Measurements from ENCODE around the gene IRF3. TPM values are rescaled to one million over a fixed set of nuclear protein-coding genes. Genes with fewer than 3 reads are reported as not detected.
A peak's percentile ranks its signal among the peaks of the same experiment; 100 is the strongest.

Gene IRF3
- total and polyA plus RNA-seq, 2 of the 4 experiments (the other 2 are of a cell fraction): 39.6 to 65.2 TPM

- TF ChIP-seq RCOR1 (IDR thresholded peaks at IDR 0.05; ENCODE audit: insufficient replicate concordance, low read length) (no peak), BHLHE40 (IDR thresholded peaks at IDR 0.05; ENCODE audit: low read depth, low read length) (no peak), MAZ (IDR thresholded peaks at IDR 0.05; ENCODE audit: borderline replicate concordance, low read depth, low read length) (no peak), CEBPB (IDR thresholded peaks at IDR 0.05; ENCODE audit: low read depth, low read length) (no peak), POLR2A (IDR thresholded peaks at IDR 0.05; ENCODE audit: low read depth, low read length) (no peak), NFE2L2 (IDR thresholded peaks at IDR 0.05; ENCODE audit: low read depth, low read length) (no peak), CHD1 (IDR thresholded peaks at IDR 0.05; ENCODE audit: low read depth, low read length) (no peak)
- no peak for DNase-seq
- dilution Hi-C loops (cut with HindIII; ENCODE audit: low sequenced_read_pairs, unreplicated experiment) (no loop called here), in situ Hi-C loops (cut with MboI; ENCODE audit: low sequenced_read_pairs) (loop anchor here (10.0 kb wide), 1 partner anchor 175 kb away; the partner anchor contains the start of gene PTOV1), intact Hi-C loops (cut with micrococcal nuclease) (loop anchor here (5.0 kb wide), 2 partner anchors 88 to 108 kb away; partner anchors contain the start of gene PRR12)
- peaks cover 3% of the 10 kb centered on the region; the same call in 1 of the 2 replicates for H3K9me1 ChIP-seq (ENCODE audit: insufficient read depth, low read length)
- H3K9me3 ChIP-seq (ENCODE audit: control insufficient read depth, insufficient read depth, low read length): no peaks in the 10 kb centered on the region
- H2AFZ ChIP-seq (replicated peaks; ENCODE audit: low read length, poor library complexity): no peak overlapping the region
- BruUV-seq (replicated peaks): no TSS peak
- H4K91ac ChIP-seq (ENCODE audit: insufficient read depth, low read depth, low read length): 0 out of 2 replicates have a peak overlapping the region, but pooled peaks have one; percentile 31
- peak overlapping the region; percentile 9 for H3K27ac ChIP-seq (ENCODE audit: insufficient read depth, low read length)
- peak overlapping the region; percentile 68 for H2AK9ac ChIP-seq (replicated peaks; ENCODE audit: low read depth, low read length, poor library complexity)
- no peak overlapping the region; the same call in 1 of the 2 replicates for H3K9ac ChIP-seq (ENCODE audit: low read depth, low read length)
- no peak overlapping the region; the same call in 1 of the 2 replicates for H3K23ac ChIP-seq (ENCODE audit: low read depth, low read length)
- H4K8ac ChIP-seq (ENCODE audit: low read depth in 2 of 2, low read length in 2 of 2): peak overlapping the region in 1 of 2 experiments; percentile 83; a peak in 1 of 4 replicates
- no peak overlapping the region for H3K4ac ChIP-seq (ENCODE audit: low read depth, low read length)
- ChIA-PET CTCF (interaction anchor here (0.6 to 1.0 kb wide), 2 partner anchors 110 to 313 kb away, joined by 3 to 4 read pairs; no protein-coding TSS in a partner anchor), POLR2A (ENCODE audit: unreplicated experiment) (no interaction called here)
- H4K5ac ChIP-seq (ENCODE audit: low read depth, low read length): no peak overlapping the region
- H3K18ac ChIP-seq (ENCODE audit: low read depth, low read length): no peak overlapping the region
- H2BK120ac ChIP-seq (ENCODE audit: low read depth, low read length): no peak overlapping the region
- no peak overlapping the region for H2BK20ac ChIP-seq (ENCODE audit: low read depth, low read length)
- H3K27me3 ChIP-seq (ENCODE audit: control insufficient read depth, insufficient read depth, low read length): no peaks in the 10 kb centered on the region
- H3K36me3 ChIP-seq (ENCODE audit: control insufficient read depth, insufficient read depth, low read length): peaks cover 23% of the 10 kb centered on the region
- WGBS, 2 experiments (ENCODE audit: extremely low coverage in 2 of 2, insufficient read length in 1 of 2): 52% methylated on average over 3 of the region's 10 CpGs; no CpG with 5 or more reads in 1 of the 2 experiments
- no peak overlapping the region for H3K56ac ChIP-seq (ENCODE audit: extremely low read depth, insufficient read depth, low read length)
- ATAC-seq (ENCODE audit: low read depth): no peak
- no peak overlapping the region for H2BK15ac ChIP-seq (ENCODE audit: low read depth, low read length)
- H2AK5ac ChIP-seq (ENCODE audit: low read depth, low read length): no peak overlapping the region
- no peak overlapping the region for H3K4me3 ChIP-seq (ENCODE audit: insufficient read depth, low read depth, low read length)
- no peak overlapping the region for H2BK5ac ChIP-seq (ENCODE audit: low read depth, low read length, poor library complexity, severe bottlenecking)
- peaks cover 51% of the 10 kb centered on the region for H4K20me1 ChIP-seq (ENCODE audit: insufficient read depth, low read length)
- H3K79me1 ChIP-seq (ENCODE audit: low read depth in 1 of 2, low read length in 2 of 2): peaks cover 19 to 60% of the 10 kb centered on the region in 2 experiments
- no peak overlapping the region for H3K14ac ChIP-seq (replicated peaks; ENCODE audit: low read depth, low read length)
- H3K4me2 ChIP-seq (ENCODE audit: low read depth, low read length): no peak overlapping the region; the same call in 1 of the 2 replicates
- peaks cover 13% of the 10 kb centered on the region for H3K4me1 ChIP-seq (ENCODE audit: control insufficient read depth, insufficient read depth, low read length)
Observed at GRCh38 chr19:49679771-49680413, 14.2 kb upstream of the IRF3 start.

All from IMR-90 (cell line).